HepG2 (cell line): Measurements from ENCODE around the gene RBPJ. TPM values are rescaled to one million over a fixed set of nuclear protein-coding genes. Genes with fewer than 3 reads are reported as not detected.

Source experiments
- ATAC-seq: fragments of 200-7000 bp; cut with Tn5 transposase; 3 replicates; pipeline ENCODE4 v1.9.1; 2020; ENCODE audit warnings: mild to moderate bottlenecking, moderate library complexity
- BruUV-seq: library from RNA; stranded (reverse); fragments of 400-500 nt; replicated peaks from 2 replicates; lab custom pipeline; 2021; lab: Mats Ljungman, UMichigan
- CTCF ChIA-PET: fragments of 300-600 bp; formaldehyde crosslinking; extraction: SDS; loops from one replicate; lab custom pipeline; 2021; ENCODE audit warnings: low total read pairs, inconsistent platforms, low intra/inter-chr PET ratio; lab: Yijun Ruan, JAX
- POLR2A ChIA-PET: fragments of 350-600 bp; sonication (Branson Sonifier 250); formaldehyde crosslinking; loops from one replicate; lab custom pipeline; 2020; ENCODE audit warnings: antibody characterized with exemption, inconsistent platforms; lab: Yijun Ruan, JAX
- DNase-seq: peaks from one replicate; pipeline ENCODE4 v3.0.0-alpha.2; 2015; ENCODE audit warnings: low spot score
- FAIRE-seq: peaks from 3 replicates; lab custom pipeline; 2011; peaks lifted over from hg19 to GRCh38; lab: Jason Lieb, UNC
- H2AFZ ChIP-seq: one replicate; pipeline ENCODE4 v1.6.1; 2011; ENCODE audit warnings: low read length, inconsistent platforms
- H3K27ac ChIP-seq: fragments of 300-600 bp; 3 replicates; pipeline ENCODE4 v1.8.0; 2011; ENCODE audit warnings: mixed run types, mild to moderate bottlenecking, mixed read lengths, low read length, inconsistent platforms; ENCODE audit not compliant: insufficient read depth; ENCODE audit errors: extremely low read length
- H3K27me3 ChIP-seq, 2 experiments: fragments of 200-600 bp in 1 of 2; 2 replicates in 1 of 2; 3 replicates in 1 of 2; pipeline versions ENCODE4 v1.6.0 to v1.8.0; 2011; ENCODE audit warnings: low read length in 2 of 2, mild to moderate bottlenecking in 2 of 2, moderate library complexity in 2 of 2, inconsistent platforms in 1 of 2; ENCODE audit not compliant: insufficient read depth in 2 of 2, control insufficient read depth in 1 of 2
- H3K36me3 ChIP-seq, 2 experiments: fragments of 200-600 bp in 1 of 2; replicated peaks in 1 of 2; 2 replicates in 1 of 2; 3 replicates in 1 of 2; pipeline versions ENCODE4 v1.5.1 to v1.8.0; 2011; ENCODE audit warnings: low read length in 2 of 2, inconsistent platforms in 1 of 2; ENCODE audit not compliant: insufficient read depth in 2 of 2, control insufficient read depth in 1 of 2
- H3K4me1 ChIP-seq: 2 replicates; pipeline ENCODE4 v1.5.1; 2012; ENCODE audit warnings: low read length, inconsistent platforms; ENCODE audit not compliant: insufficient read depth
- H3K4me2 ChIP-seq: 2 replicates; pipeline ENCODE4 v1.6.0; 2011; ENCODE audit warnings: low read depth, low read length, inconsistent platforms
- H3K4me3 ChIP-seq, 3 experiments: fragments of 200-600 bp in 1 of 3; sonication (generic), shearing (Covaris generic) in 1 of 3; replicated peaks in 1 of 3; 2 replicates each; pipeline ENCODE4 v1.5.1; 2011 to 2016; ENCODE audit warnings: low read length in 3 of 3, inconsistent platforms in 2 of 3, low read depth in 2 of 3, mild to moderate bottlenecking in 2 of 3, control low read depth in 1 of 3, mixed read lengths in 1 of 3; ENCODE audit not compliant: insufficient read depth in 1 of 3
- H3K79me2 ChIP-seq: one replicate; pipeline ENCODE4 v1.6.1; 2011; ENCODE audit warnings: low read length, inconsistent platforms; ENCODE audit not compliant: insufficient read depth
- H3K9ac ChIP-seq: 2 replicates; pipeline ENCODE4 v1.6.0; 2011; ENCODE audit warnings: mild to moderate bottlenecking, low read depth, low read length, inconsistent platforms; ENCODE audit not compliant: insufficient read depth
- H3K9me3 ChIP-seq: 2 replicates; pipeline ENCODE4 v1.5.1; 2012; ENCODE audit warnings: mild to moderate bottlenecking, low read length
- H4K20me1 ChIP-seq: 2 replicates; pipeline ENCODE4 v1.6.0; 2011; ENCODE audit warnings: inconsistent platforms, mild to moderate bottlenecking, low read length, moderate library complexity; ENCODE audit not compliant: insufficient read depth
- CEBPZ ChIP-seq: IDR thresholded peaks from 2 replicates; pipeline ENCODE4 v1.6.1; 2012; ENCODE audit warnings: low read length, improper control_type of control experiment
- CENPT ChIP-seq: sonication (generic); formaldehyde crosslinking; IDR thresholded peaks from 2 replicates; pipeline ENCODE4 v1.8.0; 2022; ENCODE audit warnings: low read depth, mild to moderate bottlenecking, moderate library complexity, missing genetic modification reagents
- E2F5 ChIP-seq: sonication (generic); formaldehyde crosslinking; conservative IDR thresholded peaks from 2 replicates; pipeline ENCODE4 v1.4.0; 2020; ENCODE audit warnings: missing genetic modification reagents
- ESRRA ChIP-seq: sonication (generic); formaldehyde crosslinking; IDR thresholded peaks from 2 replicates; pipeline ENCODE4 v1.5.1; 2020; ENCODE audit warnings: mild to moderate bottlenecking, low read depth, missing genetic modification reagents
- FIP1L1 ChIP-seq: fragments of 200-400 bp; formaldehyde crosslinking; IDR thresholded peaks from 2 replicates; pipeline ENCODE4 v1.6.1; 2018; ENCODE audit warnings: low read depth, mild to moderate bottlenecking, low read length, moderate library complexity, borderline replicate concordance; ENCODE audit not compliant: insufficient read depth
- IKZF5 ChIP-seq: IDR thresholded peaks from 2 replicates; pipeline ENCODE4 v1.6.1; 2018; ENCODE audit warnings: missing genetic modification reagents, mild to moderate bottlenecking, missing compliant biosample characterization
- KDM6A ChIP-seq: IDR thresholded peaks from 2 replicates; pipeline ENCODE4 v1.6.1; 2016; ENCODE audit warnings: low read depth
- MIER2 ChIP-seq: IDR thresholded peaks from 2 replicates; pipeline ENCODE4 v1.6.1; 2016; ENCODE audit warnings: missing biosample characterization, missing genetic modification reagents
- ZC3H13 ChIP-seq: sonication (generic); formaldehyde crosslinking; IDR thresholded peaks from 2 replicates; pipeline ENCODE4 v1.8.1; 2023; ENCODE audit warnings: mild to moderate bottlenecking, missing genetic modification reagents, moderate library complexity
- ZEB1 ChIP-seq: IDR thresholded peaks from 2 replicates; pipeline ENCODE4 v1.6.1; 2012; ENCODE audit warnings: mild to moderate bottlenecking, low read depth, inconsistent platforms; ENCODE audit not compliant: insufficient replicate concordance
- ZNF335 ChIP-seq: sonication (generic); formaldehyde crosslinking; IDR thresholded peaks from 2 replicates; pipeline ENCODE4 v1.4.0; 2020; ENCODE audit warnings: missing genetic modification reagents
- ZNF468 ChIP-seq: sonication (generic); formaldehyde crosslinking; IDR thresholded peaks from 2 replicates; pipeline ENCODE4 v1.8.0; 2022; ENCODE audit warnings: mild to moderate bottlenecking, moderate library complexity, missing genetic modification reagents
- ZNF598 ChIP-seq: sonication (generic); formaldehyde crosslinking; IDR thresholded peaks from 2 replicates; pipeline ENCODE4 v1.5.1; 2020; ENCODE audit warnings: mild to moderate bottlenecking, missing genetic modification reagents, borderline replicate concordance
- ZNF644 ChIP-seq: IDR thresholded peaks from 2 replicates; pipeline ENCODE4 v1.6.1; 2016; ENCODE audit warnings: low read depth
- WGBS: methylation state at CpG from one replicate; pipeline ENCODE4 v1.1.6; 2017; ENCODE audit warnings: low lambda C conversion rate; 5-methylcytosine and 5-hydroxymethylcytosine counted together
- in situ Hi-C: cut with HindIII; loops from 2 replicates; pipeline ENCODE4 v1.10.0; 2017; ENCODE audit warnings: low pct_unique_long_range_greater_than_20kb; ENCODE audit not compliant: extremely low pct_ligation_motif_present
- intact Hi-C: fragments of 100-400 bp; cut with micrococcal nuclease; formaldehyde crosslinking; loops from one replicate; pipeline ENCODE4 v1.10.0; 2022; ENCODE audit not compliant: unreplicated experiment
- polyA plus RNA-seq, 8 experiments: library from polyadenylated mRNA; depleted of rRNA in 3 of 8; stranded (reverse) in 7 of 8; unstranded in 1 of 8; fragments of >200 nt; fragmentation: Illumina TruSeq in 4 of 8; extraction: Trizol in 4 of 8; gene quantifications; 2 replicates each; pipeline versions ENCODE4 v1.2.1 to v1.2.3, GENCODE V29; 2011 to 2016; ENCODE audit warnings: low read depth in 4 of 8, missing spikeins in 1 of 8, mixed read lengths in 1 of 8; ENCODE audit not compliant: insufficient read depth in 1 of 8
- total RNA-seq, 5 experiments: library from RNA; depleted of rRNA; stranded (reverse); fragments of >200 nt; fragmentation: Illumina TruSeq; extraction: Trizol; gene quantifications; 2 replicates each; pipeline ENCODE4 v1.2.3, GENCODE V29; 2016; ENCODE audit warnings: low read depth in 1 of 5

Gene RBPJ
- total and polyA plus RNA-seq, 2 of the 13 experiments (the other 11 are each of a cell fraction or from before 2014, with no cell fraction given): 25.9 to 33.2 TPM

- ChIA-PET CTCF (no interaction called here), POLR2A (no interaction called here)
- DNase-seq (no peak), ATAC-seq (no peak), FAIRE-seq (no peak)
- Histone ChIP-seq H3K27me3 (no peaks in the 10 kb centered on the region), H3K36me3 (no peaks in the 10 kb centered on the region), H3K4me3 (no peak overlapping the region), H3K27ac (no peak overlapping the region), H3K4me1 (no peaks in the 10 kb centered on the region), H3K9me3 (no peaks in the 10 kb centered on the region), H2AFZ (no peak overlapping the region), H3K79me2 (no peaks in the 10 kb centered on the region), H4K20me1 (no peaks in the 10 kb centered on the region), H3K4me2 (no peak overlapping the region), H3K9ac (no peak overlapping the region)
- intact Hi-C loops (no loop called here), in situ Hi-C loops (no loop called here)
- TF ChIP-seq ZNF468 (CRISPR knock-in tag): no peak
- TF ChIP-seq ZEB1: no peak
- no peak for TF ChIP-seq ESRRA (CRISPR knock-in tag)
- no peak for TF ChIP-seq FIP1L1
- TF ChIP-seq MIER2 (CRISPR knock-in tag): no peak
- no peak for TF ChIP-seq ZC3H13 (CRISPR knock-in tag)
- TF ChIP-seq ZNF335 (CRISPR knock-in tag): no peak
- no peak for TF ChIP-seq E2F5 (CRISPR knock-in tag)
- TF ChIP-seq CENPT (CRISPR knock-in tag): no peak
- no peak for TF ChIP-seq ZNF644
- TF ChIP-seq CEBPZ: no peak
- no peak for TF ChIP-seq ZNF598 (CRISPR knock-in tag)
- TF ChIP-seq IKZF5 (CRISPR knock-in tag): no peak
- no peak for TF ChIP-seq KDM6A (CRISPR knock-in tag)
- 51% methylated on average over 4 of the region's 4 CpGs for WGBS
- BruUV-seq: no TSS peak
Observed at GRCh38 chr4:26288355-26288909, 32.4 kb upstream of the RBPJ start.
